ENCODE data around the gene NUTF2.
"Not testable (repeated sequence)": the region's sequence is repeated elsewhere in the genome, so short reads cannot be mapped to it uniquely, and the experiment has no call there.

NUTF2 gene

GRCh38 chr16:67862623-67863583, 16.2 kb downstream of the NUTF2 start:
- in situ Hi-C loops (cut with MboI; ENCODE audit: low sequenced_read_pairs): no loop called here

- in situ Hi-C loops (cut with MboI; ENCODE audit: low sequenced_read_pairs): not testable (repeated sequence)
These were observed 17.3 kb downstream of the NUTF2 start for GRCh38 chr16:67864044-67864443.

- in situ Hi-C loops (cut with MboI; ENCODE audit: low sequenced_read_pairs): no loop called here
These were observed 17.9 kb downstream of the NUTF2 start for GRCh38 chr16:67864594-67864993.

GRCh38 chr16:67865318-67865717, 18.6 kb downstream of the NUTF2 start:
- in situ Hi-C loops (cut with MboI; ENCODE audit: low sequenced_read_pairs): no loop called here

- in situ Hi-C loops (cut with MboI; ENCODE audit: low sequenced_read_pairs): no loop called here
These were observed 21.6 kb downstream of the NUTF2 start for GRCh38 chr16:67868290-67868689.

- in situ Hi-C loops (cut with MboI; ENCODE audit: low sequenced_read_pairs): no loop called here
These were observed 22.9 kb downstream of the NUTF2 start for GRCh38 chr16:67869653-67870052.

GRCh38 chr16:67871256-67871655, 24.5 kb downstream of the NUTF2 start:
- in situ Hi-C loops (cut with MboI; ENCODE audit: low sequenced_read_pairs): no loop called here

- in situ Hi-C loops (cut with MboI; ENCODE audit: low sequenced_read_pairs): no loop called here
These were observed 25.4 kb downstream of the NUTF2 start for GRCh38 chr16:67872131-67872630.

- in situ Hi-C loops (cut with MboI; ENCODE audit: low sequenced_read_pairs): no loop called here
These were observed 26.1 kb downstream of the NUTF2 start, which contains the start of gene EDC4 for GRCh38 chr16:67872631-67873434. EDC4 (plus strand) TSS chr16:67873052; CDS start chr16:67873262, 210 bp downstream.

GRCh38 chr16:67873435-67874370, 27.0 kb downstream of the NUTF2 start:
- in situ Hi-C loops (cut with MboI; ENCODE audit: low sequenced_read_pairs): no loop called here

- in situ Hi-C loops (cut with MboI; ENCODE audit: low sequenced_read_pairs): no loop called here
These were observed 27.6 kb downstream of the NUTF2 start for GRCh38 chr16:67874372-67874771.

GRCh38 chr16:67877064-67877463, 30.3 kb downstream of the NUTF2 start:
- in situ Hi-C loops (cut with MboI; ENCODE audit: low sequenced_read_pairs): no loop called here

GRCh38 chr16:67878232-67878631, 31.5 kb downstream of the NUTF2 start:
- in situ Hi-C loops (cut with MboI; ENCODE audit: low sequenced_read_pairs): no loop called here

GRCh38 chr16:67878846-67879245, 32.1 kb downstream of the NUTF2 start:
- in situ Hi-C loops (cut with MboI; ENCODE audit: low sequenced_read_pairs): no loop called here

- in situ Hi-C loops (cut with MboI; ENCODE audit: low sequenced_read_pairs): no loop called here
These were observed 32.7 kb downstream of the NUTF2 start for GRCh38 chr16:67879462-67879861.

GRCh38 chr16:67879936-67880335, 33.2 kb downstream of the NUTF2 start:
- in situ Hi-C loops (cut with MboI; ENCODE audit: low sequenced_read_pairs): no loop called here

GRCh38 chr16:67880584-67880983, 33.9 kb downstream of the NUTF2 start:
- in situ Hi-C loops (cut with MboI; ENCODE audit: low sequenced_read_pairs): no loop called here

- in situ Hi-C loops (cut with MboI; ENCODE audit: low sequenced_read_pairs): no loop called here
These were observed 35.0 kb downstream of the NUTF2 start for GRCh38 chr16:67881621-67882161.

- in situ Hi-C loops (cut with MboI; ENCODE audit: low sequenced_read_pairs): no loop called here
These were observed 35.8 kb downstream of the NUTF2 start for GRCh38 chr16:67882374-67883145.

Data from HL-60/S4 (cell line).